HG02885 (cell line): ENCODE measurements around the gene CFAP298.

Experiments
- ATAC-seq: cut with Tn5 transposase; IDR thresholded peaks from one replicate; pipeline ENCODE4 v1.9.1; 2021; ENCODE audit warnings: mild to moderate bottlenecking; ENCODE audit not compliant: unreplicated experiment, poor library complexity

The CFAP298 gene

DNA sequence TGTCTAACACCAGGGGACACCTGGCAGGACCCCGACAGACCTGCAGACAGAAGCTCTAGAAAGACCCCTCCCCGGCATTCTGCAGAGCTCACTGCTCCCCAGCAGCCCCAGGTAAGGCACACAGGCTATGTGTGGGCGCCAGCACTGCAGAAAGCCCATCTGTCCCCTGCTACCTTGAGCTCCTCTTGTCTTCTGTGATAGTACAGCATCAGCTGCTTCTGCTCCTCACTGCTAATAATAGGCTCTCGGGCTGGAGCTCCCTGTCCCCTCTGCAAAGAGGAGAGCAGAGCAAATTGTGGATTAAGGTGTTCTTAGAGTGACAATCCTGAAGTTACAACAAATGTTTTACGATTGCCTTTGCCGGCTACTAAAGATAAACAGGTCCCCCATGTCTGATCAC is 10.1 kb downstream of the CFAP298 start:
- no peak for ATAC-seq

- ATAC-seq = no peak
Measured at GRCh38 chr21:32599526-32599925, 12.7 kb downstream of the CFAP298 start.

DNA sequence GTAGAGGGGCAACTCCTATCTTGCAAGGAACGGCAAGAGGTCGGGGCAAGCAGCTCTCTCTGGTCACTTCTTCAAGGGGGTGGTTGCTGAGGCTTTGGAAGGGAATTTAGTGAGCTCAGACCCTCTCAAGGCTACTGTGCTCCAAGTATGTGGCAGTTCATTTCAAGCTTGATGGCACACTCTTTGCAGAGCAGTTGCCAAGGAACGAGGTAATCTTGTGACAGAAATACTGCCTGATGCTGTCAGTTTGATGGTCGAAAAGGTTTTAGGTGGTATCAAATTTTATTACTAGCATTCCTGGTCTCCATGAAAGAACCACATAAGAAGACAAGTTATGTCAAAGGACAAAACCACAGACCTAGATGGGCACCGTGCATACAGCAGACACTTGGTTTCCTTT is 13.1 kb downstream of the CFAP298 start:
- ATAC-seq = no peak

GRCh38 chr21:32597205-32597604 is 15.0 kb downstream of the CFAP298 start:
- no peak for ATAC-seq

GRCh38 chr21:32595431-32595830 is 16.7 kb downstream of the CFAP298 start:
- no peak for ATAC-seq

GRCh38 chr21:32593690-32594089 is 18.5 kb downstream of the CFAP298 start:
- no peak for ATAC-seq

- no peak for ATAC-seq
Measured at GRCh38 chr21:32592929-32593502, 19.2 kb downstream of the CFAP298 start.

DNA sequence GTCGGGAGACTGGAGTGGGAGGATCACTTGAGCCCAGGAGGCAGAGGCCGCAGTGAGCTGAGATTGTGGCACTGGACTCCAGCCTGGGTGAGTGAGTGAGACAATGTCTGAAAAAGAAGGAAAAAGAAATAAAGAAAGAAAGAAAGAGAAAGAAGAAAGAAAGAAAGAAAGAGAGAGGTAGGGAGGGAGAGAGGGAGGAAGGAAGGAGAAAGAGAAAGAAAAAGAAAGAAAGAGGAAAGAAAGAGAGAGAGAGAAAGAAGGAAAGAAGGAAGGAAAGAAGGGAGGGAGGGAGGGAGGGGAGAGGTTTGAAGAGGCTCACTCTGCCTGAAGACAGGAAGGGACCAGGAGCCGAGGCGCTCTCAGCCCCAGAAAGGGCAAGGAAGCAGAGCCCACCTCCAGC is 22.0 kb downstream of the CFAP298 start:
- ATAC-seq = no peak

DNA sequence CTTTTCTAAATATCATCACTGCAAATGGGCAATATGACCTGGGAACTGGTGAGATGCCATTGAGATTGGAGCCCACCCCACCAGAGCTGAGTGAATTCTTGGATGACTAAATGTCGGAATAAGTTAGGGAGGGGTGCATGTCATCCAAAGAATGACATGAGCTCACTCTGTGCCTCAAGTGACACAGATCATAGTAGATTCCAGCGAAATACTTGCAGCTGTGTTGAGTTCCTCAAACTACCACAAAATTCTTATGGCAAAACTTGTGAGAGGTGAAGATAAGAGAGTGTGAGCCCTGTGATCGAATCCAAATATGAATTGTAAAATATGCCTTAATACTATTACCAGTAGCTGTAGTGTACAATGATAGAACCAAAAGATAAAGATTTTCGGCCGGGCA is 24.5 kb downstream of the CFAP298 start:
- no peak for ATAC-seq

- ATAC-seq = no peak
Measured at GRCh38 chr21:32587120-32587519, 25.1 kb downstream of the CFAP298 start.

DNA sequence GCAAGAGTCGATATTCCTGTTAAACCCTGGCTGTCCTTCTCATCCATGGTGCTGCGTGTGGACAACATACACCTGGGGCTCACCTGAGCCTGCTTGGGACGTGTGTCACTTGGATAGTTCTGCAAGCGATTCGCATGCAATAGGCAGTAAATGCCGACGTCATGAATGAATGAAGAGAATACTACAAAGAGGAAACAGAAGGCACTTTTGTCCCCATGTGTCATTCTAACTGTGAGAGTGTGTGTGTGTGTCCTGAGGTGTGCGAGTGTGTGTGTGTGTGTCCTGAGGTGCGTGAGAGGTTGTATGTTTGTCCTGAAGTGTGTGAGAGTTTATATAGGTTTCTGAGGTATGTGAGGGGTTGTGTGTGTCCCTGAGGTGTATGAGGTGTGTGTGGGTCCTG is 26.2 kb downstream of the CFAP298 start:
- no peak for ATAC-seq

DNA sequence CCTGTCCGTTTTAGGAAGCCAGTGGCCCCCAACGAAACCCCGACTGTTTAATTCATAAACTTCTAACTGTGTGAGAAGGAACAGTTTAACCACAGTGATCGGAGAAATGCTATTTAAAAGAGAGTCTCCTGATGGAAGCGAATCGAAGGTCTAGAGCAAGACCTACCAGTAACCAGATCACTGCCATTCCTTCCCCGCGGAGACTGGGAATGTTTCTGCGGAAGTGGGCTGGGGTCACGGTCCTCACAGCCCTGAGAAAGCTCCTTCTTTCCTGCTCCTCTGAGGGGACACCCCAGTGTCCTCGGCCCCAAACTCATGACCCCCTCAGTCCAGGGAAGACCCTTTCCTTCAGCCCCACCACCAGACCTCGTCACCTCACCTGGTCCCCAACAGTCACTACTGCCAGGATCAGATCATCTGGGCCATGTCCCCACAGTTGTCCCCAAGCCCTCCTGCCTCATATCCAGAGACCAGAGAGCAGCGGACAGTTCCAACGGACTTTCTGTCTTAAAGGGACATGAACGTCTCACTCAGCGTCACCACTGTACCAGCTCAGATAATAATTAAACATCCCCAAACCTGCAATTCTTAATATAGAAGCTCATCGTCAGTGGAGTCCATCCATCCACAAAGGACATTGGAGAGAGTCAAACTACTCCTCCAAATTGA is 27.0 kb downstream of the CFAP298 start, which contains the start of gene TCP10L:
TCP10L (minus strand) TSS at position 482 of the 669 bp plus-strand sequence. CDS start 1,219 bp downstream, outside the sequence.
- ATAC-seq = no peak

DNA sequence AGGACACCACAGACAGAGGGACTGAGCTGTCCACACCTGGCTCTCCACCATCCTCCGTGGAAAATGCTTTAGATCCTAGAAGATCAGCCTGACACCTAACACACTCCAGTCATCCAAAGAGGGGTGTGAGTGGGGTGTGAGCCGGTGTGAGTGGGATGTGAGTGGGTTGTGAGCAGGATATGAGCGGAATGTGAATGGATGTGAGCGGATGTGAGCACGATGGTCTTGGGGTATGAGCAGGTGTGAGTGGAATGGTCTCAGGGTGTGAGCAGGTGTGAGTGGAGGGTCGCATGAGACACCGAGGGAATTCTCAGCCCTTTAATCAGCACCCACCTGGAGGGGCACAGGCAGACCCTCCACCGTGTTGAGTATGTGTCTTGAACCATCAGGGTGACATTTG is 27.7 kb downstream of the CFAP298 start:
- ATAC-seq = no peak

GRCh38 chr21:32581732-32582131 is 30.4 kb downstream of the CFAP298 start:
- ATAC-seq = no peak

- no peak for ATAC-seq
Measured at GRCh38 chr21:32580949-32581348, 31.2 kb downstream of the CFAP298 start.

DNA sequence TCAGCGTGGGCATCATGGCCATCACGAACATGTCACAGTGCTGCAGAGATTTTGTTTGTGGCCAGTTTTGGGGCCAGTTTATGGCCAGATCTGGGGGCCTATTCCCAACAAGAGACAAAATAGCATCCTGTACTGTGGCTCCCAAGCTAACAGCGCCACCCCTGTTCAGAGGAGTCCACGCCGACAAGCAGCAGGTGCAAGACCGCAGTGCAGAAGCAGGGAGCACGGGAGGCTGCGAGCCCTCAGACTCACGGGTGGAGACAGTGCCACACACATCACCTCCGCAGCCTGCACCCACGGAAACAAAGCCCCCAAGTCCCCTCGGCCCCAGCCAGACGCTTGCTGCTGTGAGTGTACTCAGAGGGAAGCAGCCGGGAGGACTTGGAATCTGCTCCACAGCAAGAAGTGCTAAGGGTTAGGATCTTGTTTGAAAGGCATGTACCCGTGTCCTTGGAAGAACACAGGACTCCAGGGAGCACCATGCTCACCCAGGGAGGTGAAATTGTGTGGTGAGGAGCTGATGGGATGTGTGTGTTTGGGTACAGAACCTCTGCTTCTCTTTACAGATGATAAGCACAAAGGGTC is 34.0 kb downstream of the CFAP298 start:
- no peak for ATAC-seq

- no peak for ATAC-seq
Measured at GRCh38 chr21:32576011-32576410, 36.2 kb downstream of the CFAP298 start.

- ATAC-seq = no peak
Measured at GRCh38 chr21:32574946-32575925, 36.9 kb downstream of the CFAP298 start.

- ATAC-seq = no peak
Measured at GRCh38 chr21:32572574-32573420, 39.4 kb downstream of the CFAP298 start.

GRCh38 chr21:32570456-32570855 is 41.7 kb downstream of the CFAP298 start:
- no peak for ATAC-seq
